Thoracic aorta (tissue), 2 donors: Measurements from ENCODE around the gene HMCN1. TPM values are rescaled to one million over a fixed set of nuclear protein-coding genes. Genes with fewer than 3 reads are reported as not detected.
A peak's percentile ranks its signal among the peaks of the same experiment; 100 is the strongest.

Experiments
- ATAC-seq: fragments of 150-250 bp; one replicate; pipeline ENCODE4 v1.8.0; 2017; ENCODE audit warnings: low read depth; ENCODE audit not compliant: insufficient number of reproducible peaks, low FRiP score
- DNase-seq: peaks from one replicate; pipeline ENCODE4 v3.0.0-alpha.2; 2020; ENCODE audit warnings: low spot score
- H3K27ac ChIP-seq, 2 donors: fragments of 200-600 bp; sonication (generic); 1 replicate in 1 of 2; 2 replicates in 1 of 2; pipeline ENCODE4 v1.5.1; 2016; ENCODE audit warnings: mild to moderate bottlenecking in 2 of 2, moderate library complexity in 2 of 2
- H3K27me3 ChIP-seq: fragments of 200-600 bp; sonication (generic); replicated peaks from 2 replicates; pipeline ENCODE4 v1.6.0; 2016; ENCODE audit warnings: mild to moderate bottlenecking; ENCODE audit not compliant: insufficient read depth
- H3K36me3 ChIP-seq: fragments of 200-600 bp; sonication (generic); one replicate; pipeline ENCODE4 v1.5.1; 2016
- H3K4me1 ChIP-seq, 2 donors: fragments of 200-600 bp; sonication (generic); 1 replicate in 1 of 2; 2 replicates in 1 of 2; pipeline versions ENCODE4 v1.5.1 to v1.6.0; 2016; ENCODE audit warnings: low read depth in 2 of 2, mild to moderate bottlenecking in 1 of 2; ENCODE audit not compliant: control insufficient read depth in 1 of 2
- H3K4me3 ChIP-seq: fragments of 200-600 bp; sonication (generic); 2 replicates; pipeline ENCODE4 v1.5.1; 2016; ENCODE audit warnings: mild to moderate bottlenecking
- H3K9me3 ChIP-seq: fragments of 200-600 bp; sonication (generic); 2 replicates; pipeline ENCODE4 v1.5.1; 2016
- total RNA-seq, 2 donors: library from RNA; depleted of rRNA; stranded (reverse); fragments of >200 nt; gene quantifications; one replicate each; pipeline versions ENCODE4 v1.1.0 to v1.2.3, GENCODE V29; 2016
- TF ChIP-seq, protein P1 (sequence below): fragments of 200-600 bp; sonication (generic); IDR thresholded peaks from one replicate; pipeline ENCODE4 v1.5.1; 2019; ENCODE audit warnings: antibody characterized with exemption

The HMCN1 gene
- total RNA-seq, 2 donors from 2014 or later, result 142 to 191 TPM

DNA sequence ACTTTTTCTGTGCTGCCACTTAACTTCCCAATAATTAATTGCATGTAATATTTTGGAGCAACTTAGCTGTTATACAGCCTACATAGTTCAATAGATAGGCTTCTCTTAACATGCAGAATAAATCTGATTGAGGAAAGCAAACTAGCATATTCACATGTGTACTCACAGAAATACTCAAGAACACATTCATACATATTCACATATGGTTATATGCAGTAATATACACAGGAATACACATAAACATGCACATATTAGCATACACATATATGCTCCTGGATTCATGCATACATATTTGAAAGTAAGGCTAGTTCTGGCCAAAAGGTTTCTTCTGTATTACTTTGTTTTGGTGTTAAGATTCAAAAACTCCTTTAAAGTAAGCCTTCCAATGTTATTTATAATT is 73.1 kb downstream of the HMCN1 start:
- no peak for ATAC-seq
- H3K9me3 ChIP-seq, result no peaks in the 10 kb centered on the region

DNA sequence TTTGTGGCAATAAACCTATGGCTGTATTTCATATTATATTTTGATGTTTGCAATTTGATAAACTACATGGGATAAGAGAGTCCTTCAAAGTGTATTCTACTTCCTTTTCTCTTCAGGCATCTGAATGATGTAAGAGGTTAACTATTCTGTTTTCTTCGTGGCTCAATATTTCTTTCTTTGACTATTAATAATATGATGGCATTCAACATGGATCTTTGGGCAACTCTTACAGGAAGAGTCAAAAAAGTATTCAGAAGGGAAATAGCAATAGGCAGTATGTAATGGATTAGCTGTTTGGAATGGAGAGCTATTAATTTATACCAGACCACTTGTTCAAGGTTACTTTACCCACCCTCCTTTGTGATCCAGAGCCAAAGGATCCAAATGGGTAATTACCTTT is 74.4 kb downstream of the HMCN1 start:
- Histone ChIP-seq H3K36me3 (no peaks in the 10 kb centered on the region), H3K9me3 (no peaks in the 10 kb centered on the region), H3K4me1 (peaks cover 23 to 66% of the 10 kb centered on the region in 2 donors), H3K27me3 (no peaks in the 10 kb centered on the region), H3K27ac (peak overlapping the region; percentile 5 to 22), H3K4me3 (no peak overlapping the region)
- ATAC-seq (no peak), DNase-seq (no peak)
- TF ChIP-seq, protein P1, sequence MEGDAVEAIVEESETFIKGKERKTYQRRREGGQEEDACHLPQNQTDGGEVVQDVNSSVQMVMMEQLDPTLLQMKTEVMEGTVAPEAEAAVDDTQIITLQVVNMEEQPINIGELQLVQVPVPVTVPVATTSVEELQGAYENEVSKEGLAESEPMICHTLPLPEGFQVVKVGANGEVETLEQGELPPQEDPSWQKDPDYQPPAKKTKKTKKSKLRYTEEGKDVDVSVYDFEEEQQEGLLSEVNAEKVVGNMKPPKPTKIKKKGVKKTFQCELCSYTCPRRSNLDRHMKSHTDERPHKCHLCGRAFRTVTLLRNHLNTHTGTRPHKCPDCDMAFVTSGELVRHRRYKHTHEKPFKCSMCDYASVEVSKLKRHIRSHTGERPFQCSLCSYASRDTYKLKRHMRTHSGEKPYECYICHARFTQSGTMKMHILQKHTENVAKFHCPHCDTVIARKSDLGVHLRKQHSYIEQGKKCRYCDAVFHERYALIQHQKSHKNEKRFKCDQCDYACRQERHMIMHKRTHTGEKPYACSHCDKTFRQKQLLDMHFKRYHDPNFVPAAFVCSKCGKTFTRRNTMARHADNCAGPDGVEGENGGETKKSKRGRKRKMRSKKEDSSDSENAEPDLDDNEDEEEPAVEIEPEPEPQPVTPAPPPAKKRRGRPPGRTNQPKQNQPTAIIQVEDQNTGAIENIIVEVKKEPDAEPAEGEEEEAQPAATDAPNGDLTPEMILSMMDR, result no peak

More for the DNA sequence above, 73.1 kb downstream of the HMCN1 start:
- peaks cover 27 to 66% of the 10 kb centered on the region in 2 donors for H3K4me1 ChIP-seq
- no peaks in the 10 kb centered on the region for H3K36me3 ChIP-seq
- H3K27me3 ChIP-seq, result no peaks in the 10 kb centered on the region
- no peak overlapping the region for H3K4me3 ChIP-seq
- DNase-seq, result no peak
- H3K27ac ChIP-seq, result no peak overlapping the region
- TF ChIP-seq, protein P1, result no peak

DNA sequence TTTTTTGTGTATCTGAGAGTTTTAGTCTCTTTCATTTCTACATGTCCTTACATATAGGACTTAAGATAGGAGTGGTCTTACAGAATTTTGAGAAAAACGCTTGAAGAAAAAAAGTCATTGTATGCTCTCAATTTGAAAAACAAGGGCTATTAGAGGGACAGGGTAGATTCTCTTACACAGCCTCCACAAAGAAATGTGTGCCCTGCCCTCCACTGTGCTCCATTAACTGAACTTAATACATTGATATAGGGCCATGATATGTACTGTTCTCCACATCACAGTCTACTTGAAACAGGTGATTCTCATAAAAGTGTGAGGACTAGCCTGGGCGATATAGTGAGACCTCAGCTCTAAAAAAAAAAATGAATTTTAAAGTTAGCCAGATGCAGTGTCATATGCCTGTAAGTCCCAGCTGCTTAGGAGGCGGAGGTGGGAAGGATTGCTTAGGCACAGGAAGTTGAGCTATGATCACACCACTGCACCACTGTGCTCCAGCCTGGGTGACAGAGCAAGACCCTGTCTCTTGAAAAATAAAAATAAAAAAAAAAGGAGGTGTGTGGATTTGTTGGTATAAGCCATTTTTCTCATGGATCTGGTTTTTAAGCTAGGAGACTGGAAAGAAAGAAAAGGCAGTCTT is 77.0 kb downstream of the HMCN1 start:
- no peak for ATAC-seq
- Histone ChIP-seq H3K4me1 (peaks cover 12 to 51% of the 10 kb centered on the region in 2 donors), H3K4me3 (no peak overlapping the region), H3K36me3 (no peaks in the 10 kb centered on the region), H3K9me3 (no peaks in the 10 kb centered on the region), H3K27me3 (no peaks in the 10 kb centered on the region), H3K27ac (peak overlapping the region; percentile 8 to 37)
- no peak for DNase-seq
- TF ChIP-seq, protein P1, result no peak

DNA sequence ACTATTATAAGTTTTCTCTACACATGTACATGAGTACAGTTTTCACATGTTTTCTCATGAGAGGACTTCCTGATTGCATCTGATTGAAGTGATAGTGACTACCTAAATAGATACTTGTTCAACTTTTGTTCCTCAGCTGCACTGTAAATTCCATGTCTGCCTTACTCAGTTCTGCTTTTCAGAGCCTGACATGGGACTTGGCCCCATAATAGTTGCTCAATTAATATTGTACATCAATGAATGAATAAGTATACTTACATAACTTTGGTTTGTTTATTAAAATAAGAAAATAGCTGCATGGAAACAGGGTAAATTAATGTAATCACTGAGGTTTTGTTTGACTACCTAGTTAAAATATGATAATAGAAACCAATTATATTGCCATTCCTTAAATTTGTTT is 78.7 kb downstream of the HMCN1 start:
- DNase-seq, result no peak
- Histone ChIP-seq H3K9me3 (no peaks in the 10 kb centered on the region), H3K4me3 (no peak overlapping the region), H3K27me3 (no peaks in the 10 kb centered on the region), H3K4me1 (peaks cover 12 to 47% of the 10 kb centered on the region in 2 donors), H3K27ac (no peak overlapping the region), H3K36me3 (no peaks in the 10 kb centered on the region)
- no peak for ATAC-seq
- TF ChIP-seq, protein P1, result no peak

DNA sequence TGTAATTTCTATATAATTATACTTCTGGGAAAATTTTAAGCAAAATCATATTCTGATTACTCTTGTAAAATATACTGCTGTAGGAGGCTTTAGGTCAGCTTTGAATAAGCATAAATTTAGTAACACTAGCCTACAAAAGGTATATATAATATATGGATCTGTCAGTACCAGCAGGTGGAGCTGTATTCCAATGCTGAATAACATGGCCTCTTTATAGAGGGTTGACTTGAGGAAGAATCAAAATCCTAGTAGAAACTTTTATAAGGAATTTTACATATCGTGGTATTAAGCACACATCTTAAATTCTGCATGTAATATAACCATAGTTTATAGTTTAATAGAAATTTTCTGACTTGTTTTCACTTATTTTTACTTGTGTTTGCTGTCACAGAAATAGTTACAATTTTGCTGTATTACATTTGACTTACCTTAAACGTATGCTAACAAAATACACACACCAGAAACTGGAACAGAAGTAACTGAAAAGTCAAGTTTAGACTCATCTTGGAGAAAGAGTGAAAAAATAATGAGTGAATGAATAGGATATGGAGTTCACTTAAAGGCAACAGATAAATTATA is 79.3 kb downstream of the HMCN1 start:
- Histone ChIP-seq H3K27me3 (no peaks in the 10 kb centered on the region), H3K27ac (no peak overlapping the region), H3K36me3 (no peaks in the 10 kb centered on the region), H3K4me3 (no peak overlapping the region), H3K9me3 (no peaks in the 10 kb centered on the region), H3K4me1 (peaks cover 8 to 46% of the 10 kb centered on the region in 2 donors)
- TF ChIP-seq, protein P1, result peak; percentile 43
- ATAC-seq, result no peak
- no peak for DNase-seq
